Measurements from ENCODE around the gene NRIP1. TPM values are rescaled to one million over a fixed set of nuclear protein-coding genes. Genes with fewer than 3 reads are reported as not detected.

NRIP1 gene
- 1 to 10 TPM; 4.4 to 5.4 TPM for total RNA-seq

DNA sequence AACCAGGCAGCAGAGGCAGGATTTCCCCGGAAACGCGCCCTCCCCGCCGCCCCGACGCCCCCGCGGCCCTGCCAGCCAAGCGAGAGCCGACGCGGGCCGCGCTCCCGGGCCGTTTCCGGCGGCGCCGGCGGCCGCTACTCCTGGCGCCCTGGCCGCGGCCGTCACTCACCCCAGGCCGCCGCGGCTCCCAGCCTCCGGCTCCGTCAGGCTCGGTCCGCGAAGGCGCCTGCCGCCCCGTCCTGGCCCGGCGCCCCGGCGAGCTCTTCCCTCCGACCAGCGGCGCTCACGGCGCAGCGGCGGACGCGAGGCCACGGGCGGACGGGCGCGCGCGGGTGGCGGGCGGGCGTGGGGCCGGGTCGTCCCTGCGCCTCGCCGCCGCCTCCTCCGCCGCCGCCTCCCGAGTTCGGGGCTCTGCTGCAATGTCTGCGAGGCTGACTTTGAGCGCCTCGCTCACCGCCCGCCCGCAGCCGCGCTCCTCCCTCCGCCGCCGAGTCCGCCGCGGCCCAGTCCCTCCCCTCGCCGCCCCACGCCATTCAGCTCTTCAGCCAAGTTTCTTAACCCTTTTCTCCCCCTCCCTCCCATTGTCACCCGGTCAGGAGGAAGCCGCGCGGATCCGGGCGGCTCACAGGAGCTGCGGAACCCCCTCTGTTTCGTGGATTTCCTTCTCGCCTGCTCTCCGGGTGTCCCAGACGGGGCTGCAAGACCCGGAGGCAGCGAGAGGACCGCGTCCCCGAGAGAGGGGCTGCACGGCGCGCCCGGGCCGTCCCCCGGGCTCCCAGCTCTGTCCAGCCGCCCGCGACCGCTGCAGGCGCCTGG is at the start of gene NRIP1:
NRIP1 (minus strand) TSS at position 425 of the 816 bp plus-strand sequence. CDS start 96,808 bp downstream, outside the sequence.
- peaks cover 16% of the 10 kb centered on the region for H3K27me3 Mint-ChIP-seq
- CTCF ChIA-PET, result interaction anchor here (0.9 to 2.2 kb wide), 3 partner anchors 13 to 420 kb away, joined by 4 to 7 read pairs (median 4); no protein-coding TSS in a partner anchor

GRCh38 chr21:15112858-15113257 is 48.1 kb upstream of the NRIP1 start:
- intact Hi-C loops (cut with micrococcal nuclease), result no loop called here
- CTCF ChIA-PET, result no interaction called here
- no peak overlapping the region for H3K4me3 Mint-ChIP-seq

More for the DNA sequence above, at the start of gene NRIP1:
- Mint-ChIP-seq H3K4me1 (ENCODE audit: low read depth) (peaks cover 45% of the 10 kb centered on the region), H3K9me3 (no peaks in the 10 kb centered on the region), H3K27ac (peak within 1 kb of the TSS; percentile 86), H3K36me3 (no peaks in the 10 kb centered on the region), H3K4me3 (peak within 1 kb of the TSS; percentile 84)
- DNase-seq, result peak; percentile 81
- intact Hi-C loops (cut with micrococcal nuclease), result loop anchor here (1.0 to 10.0 kb wide), 10 partner anchors 158 to 760 kb away; partner anchors contain the start of genes HSPA13 and SAMSN1
- POLR2A ChIA-PET, result interaction anchor here (0.8 to 2.0 kb wide), 6 partner anchors 8 to 682 kb away, joined by 3 to 8 read pairs (median 4); no protein-coding TSS in a partner anchor

DNA sequence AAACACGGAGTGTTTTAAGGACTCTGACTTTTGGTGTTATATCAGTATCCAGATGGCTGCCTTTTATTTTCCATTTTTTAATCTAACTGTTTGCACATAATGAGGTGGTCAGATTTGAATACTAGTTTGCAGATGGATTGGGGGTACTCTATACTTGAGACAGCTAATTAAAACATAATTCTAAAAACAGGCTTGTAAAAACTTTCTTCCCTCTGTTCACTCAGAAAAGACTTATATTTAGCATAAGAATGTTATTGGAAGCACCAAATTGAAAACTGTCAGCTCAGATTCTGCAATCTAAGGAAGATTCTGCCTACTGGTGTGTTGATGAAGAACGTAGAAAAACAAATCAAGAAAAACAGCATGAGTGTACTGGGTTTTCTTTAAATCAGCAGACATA is 44.0 kb upstream of the NRIP1 start:
- H3K36me3 Mint-ChIP-seq, result no peaks in the 10 kb centered on the region

More at GRCh38 chr21:15112858-15113257, 48.1 kb upstream of the NRIP1 start:
- Mint-ChIP-seq H3K36me3 (no peaks in the 10 kb centered on the region), H3K9me3 (no peaks in the 10 kb centered on the region), H3K27me3 (peaks cover 6% of the 10 kb centered on the region), H3K27ac (no peak overlapping the region), H3K4me1 (ENCODE audit: low read depth) (no peaks in the 10 kb centered on the region)
- DNase-seq, result no peak
- POLR2A ChIA-PET, result no interaction called here

DNA sequence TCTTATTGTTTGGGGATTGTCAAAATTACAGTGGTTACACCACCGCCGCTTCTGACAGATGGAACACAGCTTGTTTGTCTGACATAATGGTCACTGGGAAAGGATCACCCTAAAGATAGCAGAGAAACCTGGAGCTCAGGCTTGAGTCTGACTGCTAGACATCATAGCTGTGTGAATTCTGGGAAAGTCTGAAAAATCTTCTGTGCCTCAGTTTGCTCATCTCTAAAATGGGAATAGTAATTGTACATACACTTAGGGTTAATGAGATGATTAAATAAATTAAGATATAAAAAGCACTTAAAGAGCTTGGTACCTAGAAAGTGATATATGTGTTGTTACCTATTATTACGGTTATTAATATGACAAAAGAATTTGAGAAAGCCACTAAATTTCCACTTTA is 39.7 kb upstream of the NRIP1 start:
- DNase-seq, result no peak
- Mint-ChIP-seq H3K9me3 (no peaks in the 10 kb centered on the region), H3K27me3 (no peaks in the 10 kb centered on the region), H3K36me3 (no peaks in the 10 kb centered on the region), H3K4me3 (no peak overlapping the region), H3K27ac (no peak overlapping the region), H3K4me1 (ENCODE audit: low read depth) (no peaks in the 10 kb centered on the region)
- ChIA-PET POLR2A (no interaction called here), CTCF (no interaction called here)
- intact Hi-C loops (cut with micrococcal nuclease), result no loop called here

More for the DNA sequence above, 44.0 kb upstream of the NRIP1 start:
- Mint-ChIP-seq H3K27me3 (peaks cover 6% of the 10 kb centered on the region), H3K9me3 (no peaks in the 10 kb centered on the region), H3K4me3 (no peak overlapping the region), H3K27ac (no peak overlapping the region), H3K4me1 (ENCODE audit: low read depth) (no peaks in the 10 kb centered on the region)
- intact Hi-C loops (cut with micrococcal nuclease), result no loop called here
- POLR2A ChIA-PET, result no interaction called here
- CTCF ChIA-PET, result no interaction called here
- no peak for DNase-seq

DNA sequence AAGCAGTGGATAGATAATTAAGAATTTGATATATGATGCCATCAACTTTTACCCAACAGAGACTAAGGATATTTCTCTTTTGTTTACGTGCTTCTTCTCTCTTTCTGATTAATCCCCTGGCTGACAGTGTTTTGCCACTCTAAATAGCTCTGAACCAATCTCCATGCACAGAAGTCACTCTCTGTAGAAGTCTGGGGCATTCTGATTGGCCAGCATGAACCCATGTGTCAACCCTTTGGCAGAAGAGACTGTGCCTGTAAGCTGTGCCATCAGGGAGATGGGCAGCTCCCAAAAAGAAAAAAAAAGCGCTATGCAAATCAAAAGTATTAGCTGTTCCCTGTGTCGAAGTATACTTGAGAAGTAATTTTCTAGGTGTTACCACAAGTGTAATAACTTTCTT is 34.1 kb upstream of the NRIP1 start:
- no peak for DNase-seq
- no peaks in the 10 kb centered on the region for H3K9me3 Mint-ChIP-seq
- no peaks in the 10 kb centered on the region for H3K27me3 Mint-ChIP-seq
- ChIA-PET POLR2A (no interaction called here), CTCF (no interaction called here)
- H3K36me3 Mint-ChIP-seq, result no peaks in the 10 kb centered on the region
- no peak overlapping the region for H3K4me3 Mint-ChIP-seq
- no peaks in the 10 kb centered on the region for H3K4me1 Mint-ChIP-seq (ENCODE audit: low read depth)
- intact Hi-C loops (cut with micrococcal nuclease), result no loop called here
- no peak overlapping the region for H3K27ac Mint-ChIP-seq

DNA sequence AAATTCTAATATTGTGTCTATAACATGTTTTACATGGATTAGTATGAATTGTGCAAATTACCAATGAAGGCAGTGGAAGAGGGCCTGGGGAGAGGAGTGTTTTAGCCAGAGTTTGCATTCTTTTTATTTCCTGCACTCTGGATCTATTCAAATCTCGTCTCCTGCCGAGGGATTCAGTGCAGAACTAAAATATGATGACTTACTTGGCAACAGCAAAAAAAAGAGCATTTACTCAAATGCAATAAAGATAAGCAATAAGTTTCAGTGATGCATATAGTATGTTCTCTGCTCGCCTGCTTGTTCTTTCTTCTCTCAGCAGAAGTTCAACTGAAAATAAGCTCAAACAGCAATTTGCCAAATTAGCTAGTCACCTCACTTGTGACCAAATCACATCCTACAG is 33.4 kb upstream of the NRIP1 start:
- POLR2A ChIA-PET, result interaction anchor here (0.9 kb wide), 1 partner anchor 51 kb away, joined by 3 read pairs; no protein-coding TSS in a partner anchor

DNA sequence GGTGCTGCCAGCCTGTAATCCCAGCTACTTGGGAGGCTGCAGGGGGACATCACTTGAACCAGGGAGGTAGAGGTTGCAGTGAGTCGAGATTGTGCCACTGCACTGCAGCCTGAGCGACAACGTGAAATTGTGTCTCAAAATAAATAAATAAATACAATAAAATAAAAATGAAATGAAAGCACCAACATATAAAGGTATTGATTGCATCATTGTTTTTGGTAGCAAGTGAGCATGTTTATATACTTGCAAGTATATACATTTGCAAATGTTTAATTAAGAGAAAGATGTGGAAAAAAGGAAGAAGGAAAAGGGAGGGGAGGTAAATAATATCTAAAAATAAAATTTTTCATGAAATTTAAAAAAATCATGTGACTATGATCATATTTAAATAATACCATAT is 32.8 kb upstream of the NRIP1 start:
- Mint-ChIP-seq H3K27ac (no peak overlapping the region), H3K4me3 (no peak overlapping the region), H3K9me3 (no peaks in the 10 kb centered on the region), H3K36me3 (no peaks in the 10 kb centered on the region), H3K4me1 (ENCODE audit: low read depth) (no peaks in the 10 kb centered on the region), H3K27me3 (no peaks in the 10 kb centered on the region)
- CTCF ChIA-PET, result no interaction called here
- POLR2A ChIA-PET, result interaction anchor here (0.9 kb wide), 1 partner anchor 52 kb away, joined by 3 read pairs; no protein-coding TSS in a partner anchor
- intact Hi-C loops (cut with micrococcal nuclease), result no loop called here
- no peak for DNase-seq

More for the DNA sequence above, 33.4 kb upstream of the NRIP1 start:
- Mint-ChIP-seq H3K27ac (no peak overlapping the region), H3K27me3 (no peaks in the 10 kb centered on the region), H3K4me1 (ENCODE audit: low read depth) (no peaks in the 10 kb centered on the region), H3K4me3 (no peak overlapping the region), H3K9me3 (no peaks in the 10 kb centered on the region), H3K36me3 (no peaks in the 10 kb centered on the region)
- DNase-seq, result no peak
- intact Hi-C loops (cut with micrococcal nuclease), result no loop called here
- CTCF ChIA-PET, result no interaction called here

DNA sequence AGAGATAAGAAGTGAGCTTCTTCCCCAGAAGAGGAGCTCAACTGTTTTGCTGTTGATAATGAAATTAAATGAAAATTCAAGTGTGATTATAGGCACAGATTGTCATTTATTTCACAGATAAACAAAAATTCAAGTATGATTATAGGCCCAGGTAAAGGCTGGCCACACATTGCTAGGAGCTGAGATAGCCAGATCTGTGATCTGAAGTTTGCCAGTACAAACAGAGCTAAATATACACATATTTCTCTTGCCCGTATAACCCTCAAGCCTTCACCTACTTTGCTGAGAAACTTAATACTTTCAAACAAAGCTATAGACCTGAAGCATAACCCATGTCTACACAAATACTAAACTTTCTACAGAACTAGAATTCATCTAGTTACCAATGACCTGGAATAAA is 31.3 kb upstream of the NRIP1 start:
- H3K4me3 Mint-ChIP-seq, result no peak overlapping the region
- H3K36me3 Mint-ChIP-seq, result no peaks in the 10 kb centered on the region
- H3K4me1 Mint-ChIP-seq (ENCODE audit: low read depth), result no peaks in the 10 kb centered on the region
- no peak overlapping the region for H3K27ac Mint-ChIP-seq
- intact Hi-C loops (cut with micrococcal nuclease), result no loop called here
- H3K9me3 Mint-ChIP-seq, result no peaks in the 10 kb centered on the region
- H3K27me3 Mint-ChIP-seq, result no peaks in the 10 kb centered on the region
- DNase-seq, result no peak
- POLR2A ChIA-PET, result no interaction called here
- CTCF ChIA-PET, result no interaction called here

DNA sequence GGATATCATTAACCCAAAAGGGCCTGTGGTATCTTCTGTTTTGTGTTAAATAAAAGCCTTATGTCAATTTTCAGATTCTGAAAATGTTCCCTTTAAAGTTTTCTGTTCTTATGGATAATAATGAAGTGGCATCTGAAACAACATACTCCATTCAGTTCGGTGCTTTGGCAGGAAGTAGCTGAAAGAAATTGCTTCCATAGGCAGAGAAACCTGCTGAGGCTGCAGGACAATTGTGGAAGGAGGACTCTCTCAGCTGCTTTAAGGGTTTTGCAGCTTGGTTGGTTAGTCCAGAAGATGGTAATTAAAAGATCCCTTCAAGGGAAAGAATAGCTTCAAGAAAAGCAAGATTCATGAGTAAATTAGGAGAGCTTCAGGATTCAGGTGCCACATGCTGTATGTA is 30.5 kb upstream of the NRIP1 start:
- POLR2A ChIA-PET, result no interaction called here
- H3K27me3 Mint-ChIP-seq, result no peaks in the 10 kb centered on the region
- H3K4me3 Mint-ChIP-seq, result no peak overlapping the region
- DNase-seq, result no peak
- H3K9me3 Mint-ChIP-seq, result no peaks in the 10 kb centered on the region
- no peaks in the 10 kb centered on the region for H3K4me1 Mint-ChIP-seq (ENCODE audit: low read depth)
- CTCF ChIA-PET, result no interaction called here
- intact Hi-C loops (cut with micrococcal nuclease), result no loop called here
- H3K36me3 Mint-ChIP-seq, result no peaks in the 10 kb centered on the region
- H3K27ac Mint-ChIP-seq, result no peak overlapping the region

DNA sequence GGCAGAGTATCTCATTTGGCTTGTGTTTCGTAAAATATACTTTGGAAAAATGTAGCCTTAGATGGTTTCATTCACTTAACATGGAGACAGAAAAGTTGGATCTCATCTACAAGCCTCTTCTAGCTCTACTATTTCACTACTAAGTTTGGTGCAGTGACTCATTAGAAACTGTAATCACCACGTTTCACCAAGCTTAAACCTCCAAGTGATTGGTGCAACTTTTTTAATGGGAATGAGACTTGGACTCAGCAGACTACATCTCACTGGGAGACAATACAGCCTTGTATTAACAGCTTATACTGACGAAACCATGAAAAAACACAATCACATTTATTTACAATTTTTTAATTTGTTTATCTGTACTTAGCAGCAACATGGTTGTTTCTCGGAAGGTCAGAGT is 29.9 kb upstream of the NRIP1 start:
- no peaks in the 10 kb centered on the region for H3K4me1 Mint-ChIP-seq (ENCODE audit: low read depth)
- DNase-seq, result no peak
- H3K36me3 Mint-ChIP-seq, result no peaks in the 10 kb centered on the region
- no peak overlapping the region for H3K27ac Mint-ChIP-seq
- CTCF ChIA-PET, result no interaction called here
- POLR2A ChIA-PET, result no interaction called here
- intact Hi-C loops (cut with micrococcal nuclease), result no loop called here
- H3K4me3 Mint-ChIP-seq, result no peak overlapping the region
- H3K9me3 Mint-ChIP-seq, result no peaks in the 10 kb centered on the region
- H3K27me3 Mint-ChIP-seq, result no peaks in the 10 kb centered on the region

GRCh38 chr21:15093216-15093615 is 28.4 kb upstream of the NRIP1 start:
- intact Hi-C loops (cut with micrococcal nuclease), result no loop called here
- H3K9me3 Mint-ChIP-seq, result no peaks in the 10 kb centered on the region
- no peak overlapping the region for H3K4me3 Mint-ChIP-seq
- ChIA-PET CTCF (no interaction called here), POLR2A (no interaction called here)
- no peaks in the 10 kb centered on the region for H3K4me1 Mint-ChIP-seq (ENCODE audit: low read depth)
- H3K27ac Mint-ChIP-seq, result no peak overlapping the region
- H3K27me3 Mint-ChIP-seq, result peaks cover 3% of the 10 kb centered on the region
- DNase-seq, result no peak
- no peaks in the 10 kb centered on the region for H3K36me3 Mint-ChIP-seq

GRCh38 chr21:15092745-15093144 is 27.9 kb upstream of the NRIP1 start:
- POLR2A ChIA-PET, result no interaction called here
- CTCF ChIA-PET, result no interaction called here
- H3K4me3 Mint-ChIP-seq, result no peak overlapping the region
- H3K27me3 Mint-ChIP-seq, result peaks cover 3% of the 10 kb centered on the region
- no peak overlapping the region for H3K27ac Mint-ChIP-seq
- no peaks in the 10 kb centered on the region for H3K9me3 Mint-ChIP-seq
- H3K36me3 Mint-ChIP-seq, result no peaks in the 10 kb centered on the region
- intact Hi-C loops (cut with micrococcal nuclease), result no loop called here
- no peak for DNase-seq
- H3K4me1 Mint-ChIP-seq (ENCODE audit: low read depth), result no peaks in the 10 kb centered on the region

- intact Hi-C loops (cut with micrococcal nuclease), result no loop called here
- no peak for DNase-seq
- no peaks in the 10 kb centered on the region for H3K9me3 Mint-ChIP-seq
- ChIA-PET POLR2A (no interaction called here), CTCF (no interaction called here)
- H3K27me3 Mint-ChIP-seq, result peaks cover 3% of the 10 kb centered on the region
- H3K27ac Mint-ChIP-seq, result no peak overlapping the region
- H3K36me3 Mint-ChIP-seq, result no peaks in the 10 kb centered on the region
- no peaks in the 10 kb centered on the region for H3K4me1 Mint-ChIP-seq (ENCODE audit: low read depth)
- H3K4me3 Mint-ChIP-seq, result no peak overlapping the region
Observed at GRCh38 chr21:15090390-15090789, 25.6 kb upstream of the NRIP1 start.
